Measurements from ENCODE around the gene GFAP.

GFAP gene

DNA sequence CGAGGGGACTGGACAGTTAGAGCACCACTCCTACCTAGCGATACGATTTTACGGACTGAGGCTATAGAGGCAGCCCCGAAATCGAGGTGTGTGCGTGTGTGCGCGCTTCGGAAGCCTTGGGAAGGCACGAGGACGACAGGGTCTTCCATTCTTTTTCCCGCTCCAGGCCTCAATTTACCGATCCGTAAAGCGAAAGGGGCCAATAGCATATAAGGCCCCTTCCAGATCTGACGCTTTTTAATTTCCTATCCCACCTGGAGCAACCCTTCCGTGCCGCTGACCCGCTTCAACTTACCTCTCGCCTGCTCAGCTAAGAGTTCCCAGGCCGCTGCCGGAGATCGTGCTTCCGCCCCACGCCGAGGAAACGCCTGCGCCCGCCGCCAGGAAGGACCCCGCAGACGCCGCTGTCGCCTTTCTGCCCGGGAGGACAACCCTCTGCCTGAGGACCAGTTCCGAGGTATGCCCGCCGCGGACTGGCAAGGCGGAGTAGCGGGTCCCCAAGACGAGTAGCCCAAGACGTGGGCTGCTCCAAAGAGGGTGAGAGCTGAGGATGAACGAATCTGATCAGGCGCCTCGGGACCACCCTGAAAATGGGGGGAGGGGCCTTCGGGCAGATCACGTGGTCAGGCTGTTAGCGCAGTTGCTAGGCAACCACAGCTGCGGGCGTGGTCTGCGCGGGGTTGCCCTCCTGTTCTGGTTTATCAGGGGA lies 16.1 kb downstream of the GFAP start, which contains the start of gene EFTUD2:
TSS of gene EFTUD2 (minus strand) at position 372 of the 709 bp plus-strand sequence. CDS start 4,924 bp downstream, outside the sequence.
- DNase-seq (ENCODE audit: low read depth), result peak; percentile 88

- DNase-seq (ENCODE audit: low read depth), result no peak
Measured at GRCh38 chr17:44898768-44899073, 16.6 kb downstream of the GFAP start.

GRCh38 chr17:44894642-44895041 lies 20.7 kb downstream of the GFAP start:
- DNase-seq (ENCODE audit: low read depth), result no peak

- DNase-seq (ENCODE audit: low read depth), result no peak
Measured at GRCh38 chr17:44892250-44892649, 23.1 kb downstream of the GFAP start.

GRCh38 chr17:44889003-44889402 lies 26.3 kb downstream of the GFAP start:
- no peak for DNase-seq (ENCODE audit: low read depth)

GRCh38 chr17:44887971-44888954 lies 27.0 kb downstream of the GFAP start:
- no peak for DNase-seq (ENCODE audit: low read depth)

GRCh38 chr17:44887016-44887415 lies 28.3 kb downstream of the GFAP start:
- DNase-seq (ENCODE audit: low read depth), result no peak

DNA sequence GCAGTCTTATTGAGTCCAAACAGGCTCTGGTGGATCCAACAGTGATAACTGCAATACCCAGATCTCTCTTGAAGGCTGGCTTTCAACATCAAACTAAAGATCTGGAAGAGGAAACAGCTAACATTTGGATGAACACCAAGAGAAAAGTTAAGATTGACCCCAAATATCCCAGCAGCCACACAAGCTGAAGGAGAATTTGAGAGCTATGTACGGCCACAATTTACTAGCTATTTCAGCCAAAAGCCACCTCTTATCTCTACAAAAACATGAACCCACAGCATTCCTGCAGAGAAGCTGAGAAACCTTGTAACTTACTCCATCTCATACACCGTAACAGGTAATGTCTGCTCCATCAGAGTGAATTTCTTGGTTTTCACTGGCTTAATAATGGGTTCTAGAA lies 30.4 kb downstream of the GFAP start:
- no peak for DNase-seq (ENCODE audit: low read depth)

- no peak for DNase-seq (ENCODE audit: low read depth)
Measured at GRCh38 chr17:44881145-44881544, 34.2 kb downstream of the GFAP start.

GRCh38 chr17:44880062-44880461 lies 35.2 kb downstream of the GFAP start:
- DNase-seq (ENCODE audit: low read depth), result no peak

DNA sequence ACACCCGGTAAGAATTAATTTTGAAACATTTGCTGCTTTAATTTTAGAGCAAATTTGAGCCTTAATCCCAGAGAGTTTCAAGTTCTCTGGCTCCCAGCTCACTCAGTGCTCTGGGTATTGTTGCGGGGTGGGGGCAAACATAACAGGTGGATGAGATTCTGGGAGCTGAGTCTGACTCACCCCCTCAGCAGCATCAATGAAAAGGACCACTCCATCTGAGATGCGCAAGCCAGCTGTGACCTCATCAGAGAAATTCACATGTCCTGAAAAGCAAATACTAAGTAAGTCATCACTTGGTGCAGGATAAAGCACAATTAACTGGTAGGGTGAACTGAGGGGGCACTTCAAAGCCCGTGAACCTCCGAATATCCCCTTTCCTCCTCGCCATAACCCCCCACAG lies 35.9 kb downstream of the GFAP start:
- no peak for DNase-seq (ENCODE audit: low read depth)

- DNase-seq (ENCODE audit: low read depth), result no peak
Measured at GRCh38 chr17:44878627-44879221, 36.6 kb downstream of the GFAP start.

- DNase-seq (ENCODE audit: low read depth), result no peak
Measured at GRCh38 chr17:44877121-44877520, 38.2 kb downstream of the GFAP start.

DNA sequence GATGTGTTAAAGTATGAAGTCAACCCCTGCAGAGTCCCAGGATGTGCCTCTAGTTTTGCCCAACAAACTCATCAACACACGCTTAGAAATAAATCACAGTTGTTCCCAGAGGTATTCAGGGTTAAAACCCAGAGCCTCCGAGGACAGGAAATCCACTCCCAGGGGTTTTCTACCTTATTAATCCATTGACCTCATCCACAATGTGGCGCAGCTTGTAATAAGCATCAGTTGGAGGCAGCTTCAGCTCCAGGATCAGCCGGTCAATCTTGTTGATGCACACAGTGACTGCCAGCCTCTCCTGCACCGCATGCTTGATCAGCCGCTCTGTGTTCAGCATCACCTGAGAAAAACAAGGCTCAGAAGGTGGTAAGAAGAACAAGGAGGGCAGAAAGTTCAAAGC lies 39.5 kb downstream of the GFAP start:
- DNase-seq (ENCODE audit: low read depth), result no peak

- DNase-seq (ENCODE audit: low read depth), result no peak
Measured at GRCh38 chr17:44872131-44872768, 43.0 kb downstream of the GFAP start.

- no peak for DNase-seq (ENCODE audit: low read depth)
Measured at GRCh38 chr17:44871556-44871955, 43.7 kb downstream of the GFAP start.

- DNase-seq (ENCODE audit: low read depth), result no peak
Measured at GRCh38 chr17:44867841-44868240, 47.5 kb downstream of the GFAP start.

- no peak for DNase-seq (ENCODE audit: low read depth)
Measured at GRCh38 chr17:44865931-44866330, 49.4 kb downstream of the GFAP start.

- peak; percentile 56 for DNase-seq (ENCODE audit: low read depth)
Measured at GRCh38 chr17:44865231-44865660, 50.1 kb downstream of the GFAP start.

DNA sequence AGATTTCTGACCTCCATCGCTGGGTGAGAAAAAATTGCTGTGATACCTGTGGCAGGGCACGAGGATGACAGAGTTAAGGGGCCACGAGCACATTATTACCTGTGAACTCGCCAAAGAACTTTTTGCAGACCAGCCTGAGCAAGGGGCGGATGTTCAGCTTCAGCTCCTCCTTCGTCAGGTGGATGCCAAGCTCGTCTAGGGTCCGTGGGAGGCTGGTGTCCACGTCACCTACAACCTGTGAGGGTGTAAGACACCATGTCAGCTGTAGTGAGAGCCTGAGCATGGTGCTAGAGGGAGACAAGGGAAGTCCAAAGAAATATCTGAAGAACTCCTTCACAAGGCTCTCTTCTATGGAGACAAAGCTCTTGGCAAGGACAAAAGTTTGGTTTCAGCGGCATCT lies 50.5 kb downstream of the GFAP start:
- no peak for DNase-seq (ENCODE audit: low read depth)

- no peak for DNase-seq (ENCODE audit: low read depth)
Measured at GRCh38 chr17:44863061-44863918, 52.0 kb downstream of the GFAP start.

Data from stimulated activated CD8-positive, alpha-beta memory T cell treated with anti-CD3 and anti-CD28 coated beads, Interleukin-15, amount 100 ng/mL, for 1 hour (primary cell).